SK-N-MC (cell line): ENCODE measurements around the gene BTBD17.

Source experiments
- EZH2 ChIP-seq: fragments of 200-600 bp; sonication (generic); IDR thresholded peaks from one replicate; pipeline ENCODE4 v1.6.1; 2017; ENCODE audit warnings: antibody characterized with exemption
- FOXP2 ChIP-seq: optimal IDR thresholded peaks from 2 replicates; pipeline ENCODE3; 2011; ENCODE audit warnings: mild to moderate bottlenecking, moderate library complexity; ENCODE audit not compliant: insufficient read depth; ENCODE audit errors: extremely low read length, control extremely low read depth
- POLR2AphosphoS5 ChIP-seq: IDR thresholded peaks from 2 replicates; pipeline ENCODE4 v1.6.1; 2012; ENCODE audit warnings: mild to moderate bottlenecking, low read depth, low read length, borderline replicate concordance

GRCh38 chr17:74330446-74330845 lies 31.2 kb downstream of the BTBD17 start:
- no peak for TF ChIP-seq POLR2AphosphoS5
- no peak for TF ChIP-seq EZH2
- TF ChIP-seq FOXP2: no peak
